ENCODE data around the gene POMZP3.
"Not testable (repeated sequence)": the region's sequence is repeated elsewhere in the genome, so short reads cannot be mapped to it uniquely, and the experiment has no call there.

DNA sequence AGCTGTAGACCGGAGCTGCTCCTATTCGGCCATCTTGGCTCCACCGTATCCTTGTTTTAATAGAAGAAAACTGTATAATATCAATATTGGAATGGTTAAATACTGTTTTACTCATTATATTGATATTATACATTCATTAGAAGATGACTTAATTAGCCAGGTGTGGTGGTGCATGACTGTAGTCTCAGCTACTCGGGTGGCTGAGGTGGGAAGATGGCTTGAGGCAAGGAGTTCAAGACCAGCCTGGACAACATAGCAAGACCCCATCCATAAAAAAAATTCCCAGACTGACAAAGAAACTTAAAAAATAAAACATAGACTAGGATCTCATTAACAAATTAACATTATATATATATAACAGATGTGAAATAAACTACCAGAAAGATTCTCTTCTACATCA, 59.8 kb downstream of the POMZP3 start:
- TF ChIP-seq FOXK2 (IDR thresholded peaks at IDR 0.05); BHLHE40 (IDR thresholded peaks at IDR 0.05; ENCODE audit: borderline replicate concordance); CTBP1 (IDR thresholded peaks at IDR 0.05; ENCODE audit: borderline replicate concordance); ELF4 (IDR thresholded peaks at IDR 0.05); ARNT (IDR thresholded peaks at IDR 0.05); SP1 (IDR thresholded peaks at IDR 0.05): not testable (repeated sequence)
